ENCODE results near the gene PTAFR.

PTAFR gene

GRCh38 chr1:28175955-28176485 lies 470 bp downstream of the PTAFR start:
- no peak for DNase-seq

- no peak for DNase-seq
Observed at GRCh38 chr1:28173980-28174297, 2.6 kb downstream of the PTAFR start.

- DNase-seq, result no peak
Observed at GRCh38 chr1:28173151-28173979, 3.1 kb downstream of the PTAFR start.

GRCh38 chr1:28172713-28173150 lies 3.8 kb downstream of the PTAFR start:
- DNase-seq, result no peak

- no peak for DNase-seq
Observed at GRCh38 chr1:28171246-28171645, 5.2 kb downstream of the PTAFR start.

- DNase-seq, result no peak
Observed at GRCh38 chr1:28170001-28170596, 6.4 kb downstream of the PTAFR start.

- DNase-seq, result no peak
Observed at GRCh38 chr1:28163496-28164161, 12.9 kb downstream of the PTAFR start.

GRCh38 chr1:28162151-28162550 lies 14.3 kb downstream of the PTAFR start:
- DNase-seq, result no peak

- DNase-seq, result no peak
Observed at GRCh38 chr1:28161751-28162150, 14.7 kb downstream of the PTAFR start.

GRCh38 chr1:28160782-28161266 lies 15.7 kb downstream of the PTAFR start:
- DNase-seq, result no peak

GRCh38 chr1:28159680-28160079 lies 16.8 kb downstream of the PTAFR start:
- DNase-seq, result no peak

GRCh38 chr1:28159243-28159642 lies 17.2 kb downstream of the PTAFR start:
- DNase-seq, result no peak

- DNase-seq, result no peak
Observed at GRCh38 chr1:28157894-28158293, 18.6 kb downstream of the PTAFR start.

- no peak for DNase-seq
Observed at GRCh38 chr1:28156821-28157220, 19.7 kb downstream of the PTAFR start.

- no peak for DNase-seq
Observed at GRCh38 chr1:28155628-28156027, 20.9 kb downstream of the PTAFR start.

GRCh38 chr1:28154078-28154594 lies 22.4 kb downstream of the PTAFR start:
- no peak for DNase-seq

GRCh38 chr1:28150125-28150780 lies 26.2 kb downstream of the PTAFR start:
- DNase-seq, result no peak

- no peak for DNase-seq
Observed at GRCh38 chr1:28148880-28149195, 27.7 kb downstream of the PTAFR start.

GRCh38 chr1:28147264-28148094 lies 29.0 kb downstream of the PTAFR start:
- no peak for DNase-seq

GRCh38 chr1:28145728-28146127 lies 30.8 kb downstream of the PTAFR start:
- no peak for DNase-seq

- DNase-seq, result no peak
Observed at GRCh38 chr1:28144203-28145135, 32.0 kb downstream of the PTAFR start.

Data from NCI-H526 treated with DMSO at 0.1 percent for 48 hours (cell line).